ENCODE measurements around the gene CLDN14.

Gene CLDN14, protein sequence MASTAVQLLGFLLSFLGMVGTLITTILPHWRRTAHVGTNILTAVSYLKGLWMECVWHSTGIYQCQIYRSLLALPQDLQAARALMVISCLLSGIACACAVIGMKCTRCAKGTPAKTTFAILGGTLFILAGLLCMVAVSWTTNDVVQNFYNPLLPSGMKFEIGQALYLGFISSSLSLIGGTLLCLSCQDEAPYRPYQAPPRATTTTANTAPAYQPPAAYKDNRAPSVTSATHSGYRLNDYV

DNA sequence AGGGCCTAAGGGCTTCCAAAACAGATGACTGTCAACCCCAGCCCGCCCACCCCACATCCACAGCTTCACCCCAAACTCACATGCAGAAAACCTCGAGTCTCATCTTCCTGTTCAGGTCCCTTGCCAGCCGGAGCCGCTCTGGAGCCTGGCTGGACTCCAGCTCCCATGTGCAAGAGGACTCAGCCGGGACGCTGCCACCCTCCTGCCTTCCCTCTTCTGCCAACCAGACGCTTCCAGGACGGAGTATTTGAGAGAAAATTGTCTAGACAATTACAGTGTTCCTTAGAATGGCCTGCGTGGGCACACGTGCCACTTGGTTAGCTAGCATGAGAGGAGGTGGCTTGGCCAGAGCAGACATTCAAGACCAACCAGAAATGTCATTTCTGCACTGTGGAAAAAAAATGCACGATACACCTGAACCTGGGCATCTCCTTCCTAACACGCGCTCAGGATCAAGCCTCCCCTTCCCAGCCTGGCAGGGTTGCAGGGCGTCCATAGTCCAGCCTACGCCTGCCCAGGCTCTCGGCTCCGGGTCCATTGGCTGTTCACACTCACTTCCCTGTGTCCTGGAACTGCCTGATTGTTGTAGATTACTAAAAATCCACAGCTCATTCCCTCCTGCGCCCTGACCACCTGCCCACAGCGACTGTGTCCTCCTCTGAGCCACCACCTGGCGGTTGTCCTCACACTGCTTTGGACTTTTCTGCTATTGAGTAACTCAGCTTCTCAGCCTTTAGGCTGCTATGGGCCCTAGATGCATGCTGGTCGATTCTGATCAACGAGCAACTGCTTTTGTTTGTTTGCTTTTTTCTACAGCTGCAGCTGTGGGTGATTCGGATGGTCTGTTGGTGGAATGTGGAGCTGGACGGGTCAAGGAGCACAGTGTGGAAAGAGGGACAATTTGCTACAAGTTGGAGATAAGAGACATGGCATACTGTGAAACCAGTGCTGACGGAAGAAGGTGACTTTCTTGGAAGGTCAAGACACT lies at the start of gene CLDN14:
TSS of gene CLDN14 (minus strand) at position 708 of the 988 bp plus-strand sequence. CDS start 18,427 bp downstream, outside the sequence.
- DNase-seq (ENCODE audit: low read depth, low spot score) = no peak

GRCh38 chr21:36528716-36529115 lies 48.8 kb upstream of the CLDN14 start:
- no peak for DNase-seq (ENCODE audit: low read depth, low spot score)

DNA sequence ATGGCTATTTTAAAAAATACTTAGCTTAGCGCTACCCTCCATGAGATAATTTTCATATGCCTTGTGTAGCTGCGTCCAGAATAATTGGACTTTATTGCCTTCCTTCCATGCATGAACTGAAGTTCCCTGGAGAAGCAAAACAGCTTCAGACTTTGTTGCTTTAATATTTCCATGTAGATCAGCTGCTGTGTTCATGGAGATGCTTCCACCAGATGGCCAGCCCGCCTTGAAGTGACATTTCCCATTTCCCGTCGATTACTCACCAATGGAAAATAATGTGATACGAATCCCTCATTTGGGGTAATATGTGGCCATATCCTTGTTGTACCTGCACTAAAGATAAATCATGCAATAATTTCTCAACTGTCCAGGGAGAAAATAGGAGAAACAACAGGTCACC lies 47.4 kb upstream of the CLDN14 start:
- no peak for DNase-seq (ENCODE audit: low read depth, low spot score)

DNA sequence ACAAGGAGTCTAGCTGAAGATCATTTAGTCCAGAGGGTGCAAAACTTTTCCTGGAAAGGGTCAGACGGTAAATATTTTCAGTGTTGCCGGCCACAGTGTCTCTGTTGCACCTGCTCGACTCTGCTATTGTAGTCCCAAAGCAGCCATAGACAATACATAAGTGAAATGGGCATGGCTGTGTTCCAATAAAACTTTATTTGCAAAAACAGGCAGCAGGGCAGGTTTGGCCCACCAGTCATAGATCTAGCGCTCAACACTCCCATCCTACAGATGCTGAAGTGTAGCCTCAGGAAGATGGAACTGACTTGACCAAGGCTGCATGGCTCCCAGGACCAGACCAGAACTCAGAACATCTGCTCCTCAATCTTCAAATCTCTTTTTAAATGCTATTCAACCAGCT lies 46.2 kb upstream of the CLDN14 start:
- no peak for DNase-seq (ENCODE audit: low read depth, low spot score)

GRCh38 chr21:36524477-36524876 lies 44.6 kb upstream of the CLDN14 start:
- DNase-seq (ENCODE audit: low read depth, low spot score) = no peak

GRCh38 chr21:36522219-36522808 lies 42.4 kb upstream of the CLDN14 start:
- DNase-seq (ENCODE audit: low read depth, low spot score) = no peak

GRCh38 chr21:36518883-36519492 lies 39.1 kb upstream of the CLDN14 start:
- DNase-seq (ENCODE audit: low read depth, low spot score) = no peak

- DNase-seq (ENCODE audit: low read depth, low spot score) = no peak
Observed at GRCh38 chr21:36517366-36518075, 37.6 kb upstream of the CLDN14 start.

DNA sequence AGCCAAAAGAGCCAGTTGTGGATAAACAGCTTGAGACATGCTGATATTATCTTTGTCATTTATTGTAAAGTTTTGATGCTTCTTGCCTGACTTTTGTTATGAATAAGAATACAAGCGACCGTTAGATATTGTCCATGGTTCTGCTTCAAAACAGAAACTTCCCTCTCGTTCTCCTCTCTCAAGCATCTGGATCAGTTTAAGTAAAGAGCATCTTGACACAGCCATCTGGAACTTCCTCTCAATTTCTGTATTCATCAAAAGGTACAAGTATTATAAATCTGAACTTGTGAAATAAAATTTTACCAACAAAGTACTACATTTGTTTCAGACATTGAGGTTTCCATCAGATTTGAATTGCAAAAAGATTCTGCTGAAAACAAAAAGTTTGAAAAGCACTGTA lies 36.4 kb upstream of the CLDN14 start:
- no peak for DNase-seq (ENCODE audit: low read depth, low spot score)

GRCh38 chr21:36513430-36513829 lies 33.5 kb upstream of the CLDN14 start:
- no peak for DNase-seq (ENCODE audit: low read depth, low spot score)

DNA sequence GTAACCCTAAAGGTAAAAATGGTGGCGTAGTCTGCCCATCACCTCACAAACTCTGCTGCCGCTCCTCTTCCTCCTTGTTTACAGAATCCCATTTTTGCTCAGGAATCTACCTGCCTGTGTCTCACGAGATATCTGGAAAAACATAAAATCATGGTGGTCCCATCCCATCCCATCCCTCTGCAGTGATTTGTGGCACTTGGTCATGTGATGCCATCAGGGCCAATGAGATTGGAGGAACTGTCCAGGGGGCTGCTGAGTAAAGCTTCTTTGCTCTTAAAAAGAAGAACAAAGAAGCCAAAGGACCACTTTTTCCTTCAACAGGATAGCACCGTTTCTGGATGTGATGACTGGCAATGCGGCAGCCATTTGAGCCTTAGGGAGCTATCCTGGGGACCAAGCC lies 33.0 kb upstream of the CLDN14 start:
- no peak for DNase-seq (ENCODE audit: low read depth, low spot score)

DNA sequence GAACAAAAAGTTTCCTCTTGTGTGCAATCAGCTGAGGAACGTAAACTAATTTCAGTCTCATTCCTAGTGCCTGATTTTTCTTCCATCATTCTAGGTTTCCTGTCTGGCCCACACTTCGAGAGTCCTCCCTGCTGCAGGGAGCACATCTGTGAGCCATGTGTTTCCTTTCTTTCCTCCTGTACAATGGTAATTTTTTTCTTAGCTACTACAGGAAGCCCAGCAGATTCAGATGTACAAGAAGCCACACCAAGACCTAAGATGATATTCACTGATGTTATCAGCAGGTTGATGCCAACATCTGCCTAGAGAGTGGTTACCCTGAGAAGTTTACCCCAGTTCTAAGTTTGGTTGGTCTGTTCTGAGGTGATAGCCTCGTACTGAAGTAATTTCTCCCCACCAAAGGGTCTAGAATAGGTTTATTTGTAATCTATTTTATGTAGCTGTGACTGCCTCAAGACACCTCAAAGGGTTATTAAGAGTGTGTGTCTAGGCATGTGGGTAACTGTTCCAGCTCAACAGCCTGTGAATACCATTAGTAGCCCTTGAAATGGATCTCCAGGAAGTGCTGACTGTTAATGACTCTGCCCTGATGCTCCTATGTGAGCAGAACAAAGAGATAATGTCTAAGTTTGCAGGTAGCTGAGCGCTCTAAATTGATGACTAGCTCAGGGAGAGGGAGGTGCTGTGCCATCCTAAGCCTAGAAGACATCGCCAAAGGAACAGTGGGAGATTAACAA lies 31.7 kb upstream of the CLDN14 start:
- DNase-seq (ENCODE audit: low read depth, low spot score) = no peak

- no peak for DNase-seq (ENCODE audit: low read depth, low spot score)
Observed at GRCh38 chr21:36510911-36511310, 31.0 kb upstream of the CLDN14 start.

DNA sequence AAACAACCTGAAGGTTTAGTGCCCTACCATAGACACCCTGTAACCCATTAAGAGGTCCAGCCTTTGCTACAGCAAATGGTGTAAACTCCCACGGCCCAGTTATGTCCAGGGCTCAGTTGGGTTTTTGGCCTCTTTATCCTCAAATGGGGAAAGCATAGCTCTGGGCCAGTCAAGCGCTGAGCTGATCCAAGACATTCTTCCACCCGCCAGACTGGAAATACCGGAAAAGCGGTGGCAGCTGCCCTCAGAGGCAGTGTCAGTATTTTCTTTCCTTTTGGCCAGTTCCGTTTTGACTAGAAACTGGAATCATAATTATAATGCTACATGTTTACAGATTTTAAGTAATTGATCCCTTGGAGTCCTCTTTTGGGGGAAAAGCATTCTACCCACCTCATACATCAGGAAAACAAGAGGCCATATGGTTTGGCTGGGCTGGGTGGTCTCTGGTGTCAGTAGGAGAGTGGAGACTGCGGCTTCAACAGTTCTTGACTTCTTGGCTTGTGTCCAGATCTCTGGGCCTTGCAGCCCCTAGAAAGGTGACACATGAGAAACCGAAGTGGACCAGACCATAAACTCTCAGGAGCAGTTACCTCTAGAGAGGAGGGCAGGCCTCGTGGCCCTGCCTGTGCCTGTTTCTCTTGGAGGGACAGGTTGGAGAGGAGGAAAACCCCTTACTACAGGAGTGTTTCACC lies 30.2 kb upstream of the CLDN14 start:
- no peak for DNase-seq (ENCODE audit: low read depth, low spot score)

GRCh38 chr21:36508948-36509347 lies 29.0 kb upstream of the CLDN14 start:
- DNase-seq (ENCODE audit: low read depth, low spot score) = no peak

DNA sequence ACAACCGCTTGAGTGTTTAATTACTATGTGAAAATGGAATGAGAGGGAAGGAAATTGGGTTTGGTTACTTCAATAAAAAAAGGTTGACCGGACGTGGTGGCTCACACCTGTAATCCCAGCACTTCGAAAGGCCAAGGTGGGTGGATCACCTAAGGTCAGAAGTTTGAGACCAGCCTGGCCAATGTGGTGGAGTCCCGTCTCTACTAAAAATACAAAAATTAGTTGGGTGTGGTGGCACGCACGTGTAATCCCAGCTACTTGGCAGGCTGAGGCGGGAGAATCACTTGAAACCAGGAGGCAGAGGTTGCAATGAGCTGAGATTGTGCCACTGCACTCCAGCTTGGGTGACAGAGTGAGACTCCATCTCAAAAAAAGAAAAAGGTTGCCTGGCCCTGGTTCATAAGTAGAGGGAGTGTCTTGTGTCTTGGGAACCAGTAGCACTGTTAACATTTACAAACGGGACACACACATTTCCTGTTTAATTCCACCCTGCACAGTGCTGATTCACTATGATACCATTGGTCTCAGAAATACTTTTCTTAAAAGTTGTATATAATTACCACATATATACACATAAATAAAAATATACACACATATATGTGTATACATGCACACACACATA lies 27.6 kb upstream of the CLDN14 start:
- DNase-seq (ENCODE audit: low read depth, low spot score) = no peak

- no peak for DNase-seq (ENCODE audit: low read depth, low spot score)
Observed at GRCh38 chr21:36506482-36506881, 26.6 kb upstream of the CLDN14 start.

GRCh38 chr21:36504067-36505058 lies 24.4 kb upstream of the CLDN14 start:
- no peak for DNase-seq (ENCODE audit: low read depth, low spot score)

Measured in activated CD4-positive, CD25-positive, alpha-beta regulatory T cell treated with anti-CD3 and anti-CD28 coated beads, Interleukin-2, amount 50 U/mL, for 16 hours (primary cell).